DOHH2 (cell line): ENCODE results near the gene FRG1.

Experiments used
- EZH2phosphoT487 ChIP-seq: fragments of 200-600 bp; sonication (generic); IDR thresholded peaks from 2 replicates; pipeline ENCODE4 v1.6.1; 2017; ENCODE audit warnings: borderline replicate concordance, mild to moderate bottlenecking, antibody characterized with exemption, low read length, moderate library complexity, mixed read lengths
- TF ChIP-seq, protein P1 (sequence below): fragments of 200-600 bp; sonication (generic); IDR thresholded peaks from one replicate; pipeline ENCODE4 v1.5.1; 2014; ENCODE audit warnings: antibody characterized with exemption, mild to moderate bottlenecking, low read depth, low read length; ENCODE audit not compliant: poor library complexity, severe bottlenecking

DNA sequence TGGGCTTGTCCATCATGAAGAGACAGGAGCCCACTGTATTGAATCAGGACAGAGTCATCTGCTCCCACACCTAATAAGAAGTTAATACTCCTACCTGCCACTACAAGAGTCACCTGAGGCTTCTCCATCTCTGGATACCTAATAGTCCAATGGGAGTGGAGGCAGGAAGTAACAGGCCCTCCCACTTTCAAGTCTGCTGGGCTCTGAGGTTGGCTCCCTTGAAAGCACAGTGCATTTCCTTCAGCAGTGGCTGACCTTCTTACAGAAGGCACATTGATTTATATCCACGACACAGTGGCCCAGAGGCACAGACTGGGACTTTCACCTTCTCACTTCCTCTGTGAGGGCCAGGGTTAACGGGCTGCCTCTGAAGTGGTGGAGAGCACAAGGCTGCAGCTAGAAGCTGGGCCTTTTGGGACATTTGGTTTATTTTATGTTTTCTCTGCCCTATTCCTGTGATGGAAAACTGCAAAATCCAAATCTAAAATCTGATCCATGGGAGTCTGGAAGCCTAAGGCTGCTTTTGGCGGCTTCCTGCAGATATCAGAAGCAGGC is 48.3 kb downstream of the FRG1 start:
- TF ChIP-seq, protein P1, sequence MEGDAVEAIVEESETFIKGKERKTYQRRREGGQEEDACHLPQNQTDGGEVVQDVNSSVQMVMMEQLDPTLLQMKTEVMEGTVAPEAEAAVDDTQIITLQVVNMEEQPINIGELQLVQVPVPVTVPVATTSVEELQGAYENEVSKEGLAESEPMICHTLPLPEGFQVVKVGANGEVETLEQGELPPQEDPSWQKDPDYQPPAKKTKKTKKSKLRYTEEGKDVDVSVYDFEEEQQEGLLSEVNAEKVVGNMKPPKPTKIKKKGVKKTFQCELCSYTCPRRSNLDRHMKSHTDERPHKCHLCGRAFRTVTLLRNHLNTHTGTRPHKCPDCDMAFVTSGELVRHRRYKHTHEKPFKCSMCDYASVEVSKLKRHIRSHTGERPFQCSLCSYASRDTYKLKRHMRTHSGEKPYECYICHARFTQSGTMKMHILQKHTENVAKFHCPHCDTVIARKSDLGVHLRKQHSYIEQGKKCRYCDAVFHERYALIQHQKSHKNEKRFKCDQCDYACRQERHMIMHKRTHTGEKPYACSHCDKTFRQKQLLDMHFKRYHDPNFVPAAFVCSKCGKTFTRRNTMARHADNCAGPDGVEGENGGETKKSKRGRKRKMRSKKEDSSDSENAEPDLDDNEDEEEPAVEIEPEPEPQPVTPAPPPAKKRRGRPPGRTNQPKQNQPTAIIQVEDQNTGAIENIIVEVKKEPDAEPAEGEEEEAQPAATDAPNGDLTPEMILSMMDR: no peak
- no peak for TF ChIP-seq EZH2phosphoT487
